HG02642 (cell line): ENCODE measurements around the gene MAPK12.
"Not testable (repeated sequence)": the region's sequence is repeated elsewhere in the genome, so short reads cannot be mapped to it uniquely, and the experiment has no call there.

Experiments
- ATAC-seq: cut with Tn5 transposase; IDR thresholded peaks from one replicate; pipeline ENCODE4 v1.9.1; 2021; ENCODE audit warnings: mild to moderate bottlenecking; ENCODE audit not compliant: unreplicated experiment, poor library complexity

MAPK12 gene

DNA sequence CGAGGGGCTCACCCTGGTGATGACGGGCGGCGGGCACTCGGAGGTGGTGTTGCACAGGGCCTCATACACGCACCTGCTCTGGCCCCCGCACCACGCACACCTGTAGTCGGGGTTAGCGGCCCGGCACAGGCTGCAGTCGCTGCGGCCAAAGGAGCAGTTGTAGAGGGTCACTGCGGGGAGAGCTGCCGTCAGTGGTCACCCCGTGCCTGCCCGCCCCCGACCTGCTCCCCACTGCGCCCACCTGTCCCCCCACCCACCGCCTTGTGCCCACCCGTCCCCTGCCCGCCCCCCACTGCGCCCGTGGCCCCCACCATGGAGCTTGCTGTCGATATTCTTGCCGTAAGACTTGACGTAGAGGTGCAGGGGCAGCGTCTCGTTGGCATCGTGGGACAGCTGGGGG, 22.3 kb upstream of the MAPK12 start:
- ATAC-seq, result no peak

DNA sequence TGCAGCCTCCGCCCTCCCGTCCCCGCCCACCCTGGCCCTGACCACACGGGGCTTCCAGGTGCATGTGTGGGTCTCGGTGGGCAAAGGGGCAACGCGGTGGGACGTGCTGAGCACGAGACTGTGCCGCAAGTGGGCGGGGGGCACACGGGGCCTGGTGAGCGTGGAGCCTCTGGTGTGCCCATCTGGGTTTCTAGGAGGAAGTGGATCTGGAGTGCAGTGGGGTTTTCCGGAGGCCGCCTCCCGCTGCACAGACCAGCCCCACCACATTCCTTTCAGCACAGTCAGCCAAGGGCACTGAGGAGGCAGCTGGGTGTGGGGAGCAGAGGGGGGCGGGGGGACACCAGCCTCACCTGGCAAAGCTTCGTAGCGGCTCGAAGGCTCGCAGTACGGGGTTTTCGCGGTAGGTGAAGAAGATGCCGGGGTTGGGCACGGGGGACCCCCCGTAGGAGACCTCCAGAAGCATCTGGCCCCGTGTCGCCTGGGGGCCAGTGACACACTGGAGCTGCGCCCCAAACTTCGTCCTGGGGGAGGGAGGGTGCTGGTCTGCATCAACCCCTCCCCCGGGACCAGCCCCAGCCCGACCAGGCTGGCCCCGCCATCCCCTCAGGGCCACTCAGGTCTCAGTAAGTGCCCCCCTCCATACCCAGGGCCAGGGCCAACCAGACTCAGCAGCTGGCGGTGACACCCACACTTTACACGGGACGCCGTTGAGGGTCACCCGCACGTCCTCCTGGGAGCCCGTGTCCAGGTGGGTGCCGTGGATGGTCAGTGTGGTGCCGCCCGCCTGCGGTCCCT, 21.1 kb upstream of the MAPK12 start:
- ATAC-seq, result no peak

DNA sequence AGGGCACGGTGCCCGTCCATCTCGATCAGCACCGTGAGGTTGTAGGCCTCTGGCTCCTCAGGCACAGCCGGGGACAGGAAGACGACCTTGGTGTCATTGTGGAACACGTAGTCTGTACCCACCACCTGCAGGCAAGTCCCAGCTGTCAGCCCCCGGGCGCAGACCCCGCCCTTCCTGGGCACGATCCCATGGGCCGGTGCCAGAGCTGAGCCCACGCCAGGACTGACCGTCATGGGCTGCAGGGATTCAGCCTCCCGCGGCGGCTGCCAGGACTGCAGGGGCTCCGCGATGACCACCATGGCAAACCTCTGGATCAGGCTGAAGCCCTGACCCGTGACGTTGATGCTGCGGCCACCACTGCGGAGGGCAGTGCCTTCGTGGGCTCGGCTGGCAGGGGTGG, 20.5 kb upstream of the MAPK12 start:
- no peak for ATAC-seq

DNA sequence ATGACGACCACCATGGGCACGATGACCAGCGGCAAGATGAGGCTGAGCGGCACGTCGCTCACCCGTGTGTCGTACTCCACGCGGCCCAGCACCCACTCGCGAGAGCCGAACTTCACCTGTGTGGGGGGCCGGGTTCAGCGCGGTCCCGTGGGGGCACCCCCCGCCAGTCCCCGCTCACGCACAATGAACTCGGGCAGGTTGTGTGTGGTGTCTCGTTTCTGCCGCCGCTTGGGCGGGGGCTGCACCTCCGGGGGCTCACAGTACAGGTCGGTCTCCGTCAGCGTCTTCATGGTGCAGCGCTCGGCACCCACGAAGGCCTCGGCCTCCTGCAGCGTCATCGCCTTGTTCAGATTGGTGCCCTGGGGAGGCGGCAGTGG, 19.9 kb upstream of the MAPK12 start:
- no peak for ATAC-seq

DNA sequence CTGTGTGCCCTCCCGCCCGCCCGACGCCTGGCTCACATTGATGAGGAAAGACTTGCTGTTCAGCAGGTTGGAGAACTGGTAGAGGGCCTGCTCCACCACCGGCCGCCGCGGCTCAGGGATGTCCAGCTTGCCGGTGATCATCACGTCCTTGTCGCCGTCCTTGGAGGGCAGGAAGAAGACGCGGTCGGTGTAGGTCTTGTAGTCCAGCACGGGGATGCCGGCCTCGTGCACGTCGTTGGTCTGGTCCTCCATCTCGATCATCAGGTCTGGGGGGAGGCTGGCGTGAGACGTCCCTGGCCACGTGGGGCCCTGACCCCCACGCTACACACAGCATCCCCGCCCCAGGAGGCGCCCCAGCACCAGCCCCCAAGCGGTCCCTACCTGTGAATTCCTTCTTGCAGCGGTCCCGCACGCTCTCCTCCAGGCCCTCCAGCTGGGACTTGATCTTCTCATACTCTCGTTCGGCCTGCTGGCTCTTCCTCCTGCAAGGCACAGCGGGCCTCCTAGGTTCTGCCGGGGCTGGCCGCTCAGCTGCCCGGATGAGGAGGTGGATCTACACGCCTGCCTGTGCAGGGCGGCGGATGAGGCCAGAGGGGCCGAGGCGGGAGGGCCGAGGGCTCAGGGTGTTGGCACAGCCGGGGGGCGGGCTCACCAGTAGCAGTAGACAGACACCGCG, 19.4 kb upstream of the MAPK12 start:
- no peak for ATAC-seq

DNA sequence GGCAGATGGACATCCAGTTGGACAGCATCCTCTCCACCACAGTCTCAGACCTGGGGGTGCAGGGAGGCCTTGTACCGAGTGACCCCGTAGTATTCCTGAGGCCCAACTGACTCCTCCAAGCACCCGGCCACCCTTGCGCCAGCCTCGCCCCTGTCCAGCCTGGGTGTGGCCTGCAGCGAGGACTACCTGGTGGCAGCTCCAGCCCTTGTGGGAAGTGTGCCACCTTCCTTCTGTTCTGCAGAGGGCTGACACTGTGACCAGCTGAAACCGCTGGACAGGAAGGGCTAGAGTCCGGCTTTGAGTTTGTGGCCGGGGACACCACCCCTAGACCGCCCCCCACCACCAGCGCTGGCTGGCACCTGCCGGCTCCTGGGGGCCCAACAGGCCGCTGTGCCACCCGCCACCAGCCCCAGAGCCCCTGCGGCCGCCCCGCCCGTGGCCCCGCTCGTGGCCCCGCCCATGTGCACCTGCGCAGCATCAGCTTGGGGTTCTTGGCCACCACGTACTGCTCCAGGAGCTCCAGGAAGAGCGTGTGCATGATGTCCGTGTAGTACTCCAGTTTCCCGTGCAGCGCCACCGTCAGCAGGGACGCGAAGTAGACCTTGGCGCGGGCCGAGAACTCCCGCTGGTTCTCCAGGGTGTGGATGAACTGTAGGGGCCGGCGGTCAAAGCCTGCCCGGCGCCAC, 18.7 kb upstream of the MAPK12 start:
- no peak for ATAC-seq

DNA sequence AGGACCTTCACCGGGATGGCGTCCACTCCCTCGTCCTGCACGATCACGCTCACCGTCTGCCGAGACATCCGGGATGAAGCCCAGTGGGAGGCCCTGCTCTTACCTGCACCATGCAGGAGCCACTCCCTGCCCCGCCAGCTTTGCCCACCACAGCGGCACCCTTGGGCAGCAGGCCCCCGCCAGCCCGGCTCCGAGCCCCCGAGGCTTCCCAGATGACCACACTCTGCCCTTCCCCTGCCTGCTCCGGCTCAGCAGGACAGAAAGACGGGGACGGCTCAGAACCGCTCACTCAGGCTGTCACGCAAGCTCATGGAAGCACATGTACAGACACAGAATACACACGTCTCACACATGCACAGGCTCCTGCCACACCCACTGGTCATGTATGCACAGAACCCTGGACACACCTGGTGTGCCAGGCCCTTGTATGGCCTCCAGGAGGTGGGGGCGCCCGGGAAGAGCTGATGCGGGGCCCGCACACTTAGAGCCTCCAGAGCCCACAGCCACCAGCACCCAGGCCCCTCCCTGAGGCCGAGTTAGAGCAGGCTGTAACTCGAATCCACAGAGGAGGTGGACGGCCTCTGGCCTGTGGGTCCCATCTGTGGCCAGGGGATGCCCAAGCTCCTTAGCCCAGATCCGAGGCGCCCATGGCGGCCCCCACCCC, 17.6 kb upstream of the MAPK12 start:
- ATAC-seq, result no peak

DNA sequence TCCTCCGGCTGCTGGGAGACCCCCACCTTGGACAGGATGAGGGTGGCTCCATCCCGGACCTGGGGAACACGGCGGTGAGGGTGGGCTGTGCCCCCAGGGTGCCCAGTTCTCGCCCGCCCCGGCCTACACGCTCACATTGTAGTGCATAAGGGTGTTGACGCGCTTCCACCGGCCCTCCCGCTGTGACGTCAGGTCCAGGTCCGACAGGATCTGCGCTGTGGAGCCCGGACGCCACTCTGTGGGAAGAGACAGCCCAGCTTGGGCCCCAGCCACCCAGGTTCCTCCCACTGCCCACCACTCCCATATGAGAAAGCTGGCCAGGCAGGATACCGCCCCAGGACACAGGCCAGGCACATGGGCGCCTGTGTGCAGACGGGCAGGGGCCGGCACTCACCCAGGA, 17.0 kb upstream of the MAPK12 start:
- no peak for ATAC-seq

DNA sequence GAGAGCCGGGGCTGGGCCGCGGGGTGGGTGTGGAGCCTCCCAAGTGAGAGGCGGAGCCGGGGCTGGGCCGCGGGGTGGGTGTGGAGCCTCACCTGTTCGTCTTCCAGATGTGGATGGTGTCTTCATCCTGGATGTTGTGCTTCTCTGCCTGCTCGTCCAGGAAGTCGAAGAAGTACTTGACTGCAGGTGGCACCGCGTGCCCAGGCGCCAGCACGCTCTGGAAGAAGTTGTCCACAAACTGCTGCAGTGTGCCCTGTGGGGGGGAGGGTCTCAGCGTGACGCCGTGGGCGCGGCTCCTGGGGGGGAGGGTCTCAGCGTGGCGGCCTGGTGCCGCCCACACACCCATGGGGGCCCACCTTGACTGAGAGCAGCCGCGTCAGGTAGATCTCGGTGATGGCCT, 16.3 kb upstream of the MAPK12 start:
- ATAC-seq, result no peak

DNA sequence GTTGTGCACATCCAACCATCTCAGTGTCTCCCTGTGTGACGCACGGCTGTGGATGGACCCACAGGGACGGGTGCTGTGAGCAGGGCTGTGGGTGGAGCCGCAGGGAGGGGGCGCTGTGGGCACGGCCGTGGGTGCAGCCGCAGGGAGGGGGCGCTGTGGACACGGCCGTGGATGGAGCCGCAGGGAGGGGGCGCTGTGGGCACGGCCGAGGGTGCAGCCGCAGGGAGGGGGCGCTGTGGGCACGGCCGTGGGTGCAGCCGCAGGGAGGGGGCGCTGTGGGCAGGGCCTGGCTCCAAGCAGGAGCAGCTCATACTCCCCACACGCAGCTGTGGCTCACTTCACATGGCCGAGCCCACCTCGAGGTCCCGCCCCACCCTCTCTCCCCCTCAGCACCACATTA, 14.7 kb upstream of the MAPK12 start:
- peak; percentile 79 for ATAC-seq

DNA sequence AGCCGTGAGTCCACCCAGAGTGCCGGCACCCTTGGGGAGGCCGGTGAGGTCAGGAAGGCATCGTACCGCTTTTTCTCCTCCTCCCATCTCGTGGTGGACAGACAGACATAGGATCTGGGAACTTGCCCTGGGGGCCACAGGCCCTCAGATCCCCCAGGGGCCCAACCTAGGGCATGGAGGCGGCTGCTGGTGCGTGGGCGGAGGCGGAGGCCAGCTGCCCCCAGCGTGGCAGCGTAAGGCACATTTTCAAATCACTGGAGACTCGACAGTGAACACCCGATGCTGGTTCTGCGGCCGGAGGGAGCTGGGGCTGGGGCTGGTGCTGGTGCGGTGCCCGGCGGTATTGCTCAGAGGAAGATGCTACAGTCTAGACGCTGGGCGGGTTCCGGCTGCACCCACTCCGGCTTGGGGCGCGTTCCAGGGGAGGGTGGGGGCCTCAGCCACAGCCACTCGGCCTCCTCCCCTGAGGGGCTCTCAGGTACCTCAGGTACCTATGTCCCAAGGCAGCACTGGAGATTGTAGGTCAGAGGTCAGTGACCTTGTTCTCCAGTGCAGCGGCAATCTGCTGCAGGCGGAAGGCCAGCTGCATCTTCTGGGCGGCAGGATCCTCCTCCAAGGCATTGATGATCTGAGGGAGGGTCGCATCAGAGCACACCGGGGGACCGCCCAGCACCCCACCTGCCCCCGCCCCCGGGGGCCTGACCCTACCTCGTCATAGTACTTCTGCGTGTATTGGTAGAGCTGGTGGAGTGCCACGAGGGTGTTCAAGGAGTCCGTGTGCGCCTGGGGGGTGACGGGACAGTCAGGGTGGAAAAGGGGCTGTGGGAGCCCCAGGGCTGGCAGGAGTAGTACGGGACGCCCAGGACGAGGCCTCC, 13.9 kb upstream of the MAPK12 start:
- ATAC-seq, result no peak

DNA sequence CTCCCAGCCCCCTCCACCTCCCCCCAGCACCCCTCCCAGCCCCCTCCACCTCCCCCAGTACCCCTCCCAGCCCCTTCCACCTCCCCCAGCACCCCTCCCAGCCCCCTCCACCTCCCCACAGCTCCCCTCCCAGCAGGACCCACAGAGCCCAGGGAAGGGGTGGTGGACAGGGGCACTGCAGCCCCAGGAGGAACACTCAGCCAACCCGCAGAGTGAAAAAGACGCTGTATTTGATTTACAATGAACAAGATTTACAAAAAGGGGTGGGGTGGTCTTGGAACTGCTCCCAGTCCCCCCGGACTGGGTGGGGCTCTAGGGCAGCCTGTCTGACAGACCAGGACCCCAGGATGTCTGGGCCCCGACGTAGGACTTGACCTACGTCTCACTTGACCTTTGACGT, 13.3 kb upstream of the MAPK12 start:
- ATAC-seq, result no peak

DNA sequence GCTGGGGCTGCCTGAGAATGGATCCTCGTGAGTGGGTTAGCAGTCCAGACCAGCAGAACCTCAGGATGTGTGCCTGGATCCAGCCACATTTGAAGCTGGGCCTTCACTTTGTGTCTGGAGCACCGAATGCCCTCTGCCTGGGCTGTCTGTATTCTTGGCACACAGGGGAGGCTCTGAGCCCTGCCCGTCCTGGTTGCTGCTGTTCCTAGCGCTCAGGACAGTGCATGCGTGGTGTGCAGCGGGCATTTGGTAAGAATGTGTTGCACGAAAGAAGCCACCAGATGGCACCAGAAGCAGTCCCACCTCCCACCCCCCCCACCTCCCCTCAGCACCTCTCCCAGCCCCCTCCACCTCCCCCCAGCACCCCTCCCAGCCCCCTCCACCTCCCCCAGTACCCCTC, 12.8 kb upstream of the MAPK12 start:
- no peak for ATAC-seq

DNA sequence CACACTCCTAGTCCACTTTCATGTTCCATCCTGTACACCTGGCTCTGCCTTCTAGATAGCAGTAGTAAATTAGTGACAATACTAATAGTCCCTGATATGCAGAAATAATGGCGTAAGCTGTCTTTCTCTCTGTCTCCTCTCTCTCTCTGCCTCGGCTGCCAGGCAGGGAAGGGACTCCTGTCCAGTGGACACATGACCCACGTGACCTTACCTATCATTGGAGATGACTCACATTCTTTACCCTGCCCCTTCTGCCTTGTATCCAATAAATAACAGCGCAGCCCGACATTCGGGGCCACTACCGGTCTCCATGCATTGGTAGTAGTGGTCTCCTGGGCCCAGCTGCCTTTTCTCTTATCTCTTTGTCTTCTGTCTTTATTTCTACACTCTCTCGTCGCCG, 12.3 kb upstream of the MAPK12 start:
- not testable (repeated sequence) for ATAC-seq

DNA sequence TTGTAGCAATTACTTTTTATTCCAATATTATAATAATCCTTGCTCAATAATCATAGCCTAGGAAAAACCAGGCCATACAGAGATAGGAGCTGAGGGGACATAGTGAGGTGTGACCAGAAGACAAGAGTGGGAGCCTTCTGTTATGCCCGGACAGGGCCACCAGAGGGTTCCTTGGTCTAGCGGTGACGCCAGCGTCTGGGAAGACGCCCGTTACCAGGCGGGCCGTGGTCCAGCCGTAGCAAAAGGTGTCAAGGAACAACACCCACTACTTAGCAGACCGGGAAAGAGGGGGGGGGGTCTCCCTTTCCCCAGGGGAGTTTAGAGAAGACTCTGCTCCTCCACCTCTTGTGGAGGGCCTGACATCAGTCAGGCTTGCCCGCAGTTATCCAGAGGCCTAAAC, 11.9 kb upstream of the MAPK12 start:
- ATAC-seq, result not testable (repeated sequence)

DNA sequence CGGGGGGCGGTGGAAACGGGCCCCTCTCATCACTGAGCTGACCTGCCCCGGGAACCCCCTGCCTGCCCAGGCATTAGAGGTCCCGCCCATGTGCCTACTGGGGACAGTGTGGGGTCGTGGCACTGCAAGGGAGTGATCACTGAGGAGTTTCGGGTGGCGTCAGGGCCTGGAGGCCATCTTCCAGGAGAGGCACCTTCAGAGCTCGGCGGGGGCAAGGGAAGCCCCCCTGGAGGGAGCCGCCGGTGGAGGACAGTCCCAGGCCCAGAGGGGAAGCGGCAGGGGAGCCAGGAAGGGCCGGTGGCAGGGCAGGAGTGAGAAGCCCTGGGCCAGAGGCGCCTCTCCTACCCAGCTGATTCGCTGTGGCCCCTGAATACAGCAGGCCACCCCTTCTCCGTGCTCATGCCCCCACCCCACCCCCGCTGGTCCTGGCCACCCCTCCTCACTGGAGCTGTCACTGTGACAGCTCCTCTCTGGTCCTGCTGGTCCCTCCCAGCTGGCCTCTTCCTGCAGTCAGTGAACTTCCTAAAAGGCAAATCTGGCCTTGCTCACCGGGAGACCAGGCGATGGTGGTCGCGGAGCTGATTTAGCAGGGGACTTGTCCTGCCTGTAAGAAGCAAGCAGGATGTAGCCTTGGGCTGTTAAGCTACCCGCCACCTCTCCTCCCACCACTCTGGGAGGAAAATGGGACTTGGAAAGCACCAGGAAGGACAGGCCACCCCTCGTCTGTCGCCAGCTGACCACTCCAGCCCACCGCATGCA, 10.7 kb upstream of the MAPK12 start:
- ATAC-seq, result no peak

DNA sequence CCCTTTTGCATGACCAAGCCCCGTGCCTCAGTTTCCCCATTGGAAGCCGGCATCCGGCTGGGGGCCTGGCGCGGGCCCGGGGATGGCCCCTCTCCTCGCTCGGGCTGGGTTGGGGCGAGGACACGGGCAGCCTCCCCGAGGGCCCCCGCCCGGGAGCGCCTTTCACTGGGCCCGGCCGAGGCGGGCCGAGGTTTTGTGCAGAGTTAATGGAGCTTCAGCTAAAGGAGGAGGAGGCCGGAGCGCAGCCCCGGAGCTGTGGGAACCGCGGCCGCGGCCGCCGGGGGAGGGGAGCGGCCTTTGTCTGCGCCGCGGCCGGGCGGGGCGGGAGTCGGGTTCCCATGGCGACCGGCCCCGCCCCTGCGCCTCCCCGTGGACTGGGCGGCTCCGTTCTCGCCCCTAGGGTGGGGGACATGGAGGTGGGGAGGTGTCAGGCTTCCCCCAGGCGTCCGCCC, 10.1 kb upstream of the MAPK12 start:
- no peak for ATAC-seq

DNA sequence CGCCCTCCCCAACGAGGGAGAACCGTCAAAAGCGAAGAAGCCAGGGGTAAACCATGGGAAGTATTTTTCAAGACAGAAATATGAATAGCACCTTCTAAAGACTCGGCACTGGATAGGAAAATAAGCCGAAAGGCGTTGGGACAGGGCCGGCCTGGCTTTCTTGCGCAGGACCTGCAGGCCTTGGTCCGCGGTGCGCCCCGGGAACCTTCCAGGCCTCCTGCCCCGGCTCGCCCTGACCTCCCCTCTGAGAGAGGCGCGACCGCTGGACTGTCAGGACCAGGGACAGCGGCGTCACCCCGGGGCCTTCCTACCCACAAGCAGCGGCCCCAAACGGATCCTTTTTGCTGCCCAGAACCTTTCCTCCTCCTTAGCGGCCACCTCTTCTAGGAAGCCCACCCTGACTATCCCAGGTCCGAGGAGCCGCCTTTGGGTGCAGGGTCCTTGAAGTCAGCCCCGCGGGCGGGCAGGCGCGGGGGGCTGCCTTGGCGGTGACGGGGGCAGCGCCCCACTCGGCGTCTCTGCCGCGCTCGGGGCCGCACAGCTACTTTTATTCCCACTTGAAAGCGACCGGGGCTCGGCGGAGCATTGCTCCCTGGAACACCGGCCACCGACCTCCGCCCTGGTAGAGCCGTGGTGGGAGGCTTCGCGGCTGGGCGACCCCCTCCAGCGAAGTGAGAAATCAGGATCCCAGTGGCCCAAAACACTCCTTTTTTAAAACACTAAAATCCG, 9.3 kb upstream of the MAPK12 start:
- ATAC-seq, result peak; percentile 16
